K562 treated with DMSO at 1 percent for 24 hours (cell line): ENCODE results near the gene ZNF423. TPM values are rescaled to one million over a fixed set of nuclear protein-coding genes. Genes with fewer than 3 reads are reported as not detected.

Experiments used
- total RNA-seq: library from RNA; unstranded; fragments of 300-600 nt; gene quantifications from 2 replicates; pipeline ENCODE4 v1.2.3, GENCODE V29; 2022; ENCODE audit warnings: low read depth; ENCODE audit not compliant: insufficient read depth

ZNF423 gene
- total RNA-seq: not detected in 2 replicates

DNA sequence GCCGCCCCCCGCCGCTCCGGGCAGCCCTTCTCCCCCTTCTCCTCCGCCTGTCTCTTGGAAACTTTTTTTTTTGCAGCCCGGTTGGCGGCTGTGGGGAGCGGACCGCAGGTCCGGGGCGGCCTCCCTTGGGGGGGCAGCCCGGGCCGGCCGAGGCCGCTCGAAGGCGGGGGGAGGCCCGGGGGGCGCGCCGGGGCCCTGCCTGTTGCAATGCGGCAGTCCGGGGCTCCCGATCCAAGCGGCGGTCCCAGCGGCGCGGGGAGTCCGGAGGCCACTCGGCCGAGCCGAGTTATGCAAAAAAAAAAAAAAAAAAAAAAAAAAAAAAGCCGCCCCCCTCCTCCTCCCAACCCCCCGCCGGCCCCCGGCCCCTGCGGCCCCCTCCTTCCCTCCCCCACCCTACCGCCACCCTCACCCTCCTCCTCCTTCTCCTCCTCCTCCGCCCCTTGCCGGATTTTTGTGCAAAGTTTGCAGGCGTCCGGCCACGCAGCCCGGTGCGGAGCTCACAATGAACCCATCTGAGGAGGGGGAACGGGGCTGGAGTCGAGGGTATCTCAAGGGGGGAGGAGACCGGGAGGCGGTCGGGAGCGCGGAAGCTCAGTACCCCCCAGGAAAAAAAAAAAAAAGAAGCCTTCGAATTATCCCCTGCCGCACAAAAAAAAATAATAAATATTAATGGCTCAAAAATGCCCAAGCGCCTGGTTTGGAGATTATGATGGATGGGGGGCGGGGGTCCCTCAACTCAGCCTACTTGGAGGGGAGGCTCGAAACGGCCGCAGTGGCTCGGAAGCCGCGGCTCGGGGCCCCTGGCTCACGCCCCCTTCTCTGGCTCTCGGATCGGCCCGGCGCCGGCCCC, at the start of gene ZNF423:
ZNF423 (minus strand) TSS at position 291 of the 850 bp plus-strand sequence. CDS start 338 bp downstream, outside the sequence.

Other genes with a start within 250 kb of the ZNF423 start
- gene CNEP1R1, start 169.1 kb upstream of the ZNF423 start, total RNA-seq: 8.6 and 10.6 TPM in 2 replicates
- gene HEATR3, start 209.9 kb upstream of the ZNF423 start, total RNA-seq: 13.1 and 14.0 TPM in 2 replicates